OCI-LY3 (cell line): ENCODE data around the gene GSE1.

Experiments
- EZH2phosphoT487 ChIP-seq: fragments of 200-600 bp; shearing (Covaris generic); IDR thresholded peaks from 2 replicates; pipeline ENCODE4 v1.6.1; 2018; ENCODE audit warnings: antibody characterized with exemption, mixed run types, low read depth
- TF ChIP-seq, protein P1 (sequence below): fragments of 200-600, 300-600 bp; sonication (generic); IDR thresholded peaks from 2 replicates; pipeline ENCODE4 v1.5.1; 2014; ENCODE audit warnings: antibody characterized with exemption, low read length, low read depth

DNA sequence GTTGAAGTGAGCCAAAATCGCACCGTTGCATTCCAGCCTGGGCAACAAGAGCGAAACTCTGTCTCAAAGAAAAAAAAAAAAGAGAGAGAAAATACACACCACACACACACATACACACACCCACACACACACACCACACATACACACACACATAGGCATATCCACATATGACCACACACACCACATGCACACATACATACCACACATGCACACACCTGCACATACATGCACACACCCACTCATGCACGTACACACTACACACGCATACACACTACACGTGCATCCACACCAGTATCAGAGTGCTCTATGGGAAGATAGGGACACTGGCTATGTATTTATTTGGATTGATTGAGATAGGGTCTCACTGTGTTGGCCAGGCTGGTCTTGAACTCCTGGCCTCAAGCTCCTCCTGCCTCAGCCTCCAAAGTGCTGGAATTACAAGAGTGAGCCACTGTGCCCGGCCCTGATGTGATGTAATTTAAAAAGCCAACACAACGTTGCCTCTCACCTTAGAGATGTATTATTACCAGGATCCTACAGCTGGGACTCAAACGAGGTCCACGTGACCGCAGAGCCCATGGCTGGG is 93.4 kb downstream of the GSE1 start:
- TF ChIP-seq, protein P1, sequence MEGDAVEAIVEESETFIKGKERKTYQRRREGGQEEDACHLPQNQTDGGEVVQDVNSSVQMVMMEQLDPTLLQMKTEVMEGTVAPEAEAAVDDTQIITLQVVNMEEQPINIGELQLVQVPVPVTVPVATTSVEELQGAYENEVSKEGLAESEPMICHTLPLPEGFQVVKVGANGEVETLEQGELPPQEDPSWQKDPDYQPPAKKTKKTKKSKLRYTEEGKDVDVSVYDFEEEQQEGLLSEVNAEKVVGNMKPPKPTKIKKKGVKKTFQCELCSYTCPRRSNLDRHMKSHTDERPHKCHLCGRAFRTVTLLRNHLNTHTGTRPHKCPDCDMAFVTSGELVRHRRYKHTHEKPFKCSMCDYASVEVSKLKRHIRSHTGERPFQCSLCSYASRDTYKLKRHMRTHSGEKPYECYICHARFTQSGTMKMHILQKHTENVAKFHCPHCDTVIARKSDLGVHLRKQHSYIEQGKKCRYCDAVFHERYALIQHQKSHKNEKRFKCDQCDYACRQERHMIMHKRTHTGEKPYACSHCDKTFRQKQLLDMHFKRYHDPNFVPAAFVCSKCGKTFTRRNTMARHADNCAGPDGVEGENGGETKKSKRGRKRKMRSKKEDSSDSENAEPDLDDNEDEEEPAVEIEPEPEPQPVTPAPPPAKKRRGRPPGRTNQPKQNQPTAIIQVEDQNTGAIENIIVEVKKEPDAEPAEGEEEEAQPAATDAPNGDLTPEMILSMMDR = no peak
- no peak for TF ChIP-seq EZH2phosphoT487
